ENCODE results near the gene RAB39A.

RAB39A gene

GRCh38 chr11:107961480-107961879 lies 33.2 kb downstream of the RAB39A start:
- in situ Hi-C loops (cut with MboI; ENCODE audit: low pct_unique_long_range_greater_than_20kb, low sequenced_read_pairs, unreplicated experiment) = no loop called here
- peak; percentile 54 for DNase-seq (ENCODE audit: low spot score)
- TF ChIP-seq CTCF (IDR thresholded peaks at IDR 0.05; ENCODE audit: extremely low read depth, insufficient read depth, missing control alignments) = no peak

GRCh38 chr11:107962181-107962580 lies 33.9 kb downstream of the RAB39A start:
- in situ Hi-C loops (cut with MboI; ENCODE audit: low pct_unique_long_range_greater_than_20kb, low sequenced_read_pairs, unreplicated experiment) = no loop called here
- TF ChIP-seq CTCF (IDR thresholded peaks at IDR 0.05; ENCODE audit: extremely low read depth, insufficient read depth, missing control alignments) = no peak
- no peak for DNase-seq (ENCODE audit: low spot score)

GRCh38 chr11:107963091-107963490 lies 34.8 kb downstream of the RAB39A start:
- TF ChIP-seq CTCF (IDR thresholded peaks at IDR 0.05; ENCODE audit: extremely low read depth, insufficient read depth, missing control alignments) = no peak
- in situ Hi-C loops (cut with MboI; ENCODE audit: low pct_unique_long_range_greater_than_20kb, low sequenced_read_pairs, unreplicated experiment) = no loop called here

GRCh38 chr11:107969219-107969618 lies 41.0 kb downstream of the RAB39A start:
- no peak for TF ChIP-seq CTCF (IDR thresholded peaks at IDR 0.05; ENCODE audit: extremely low read depth, insufficient read depth, missing control alignments)
- no peak for DNase-seq (ENCODE audit: low spot score)
- in situ Hi-C loops (cut with MboI; ENCODE audit: low pct_unique_long_range_greater_than_20kb, low sequenced_read_pairs, unreplicated experiment) = no loop called here

More at GRCh38 chr11:107963091-107963490, 34.8 kb downstream of the RAB39A start:
- DNase-seq (ENCODE audit: low spot score) = no peak

GRCh38 chr11:107970049-107970448 lies 41.8 kb downstream of the RAB39A start:
- in situ Hi-C loops (cut with MboI; ENCODE audit: low pct_unique_long_range_greater_than_20kb, low sequenced_read_pairs, unreplicated experiment) = no loop called here
- no peak for TF ChIP-seq CTCF (IDR thresholded peaks at IDR 0.05; ENCODE audit: extremely low read depth, insufficient read depth, missing control alignments)
- DNase-seq (ENCODE audit: low spot score) = no peak

- no peak for DNase-seq (ENCODE audit: low spot score)
- TF ChIP-seq CTCF (IDR thresholded peaks at IDR 0.05; ENCODE audit: extremely low read depth, insufficient read depth, missing control alignments) = no peak
- in situ Hi-C loops (cut with MboI; ENCODE audit: low pct_unique_long_range_greater_than_20kb, low sequenced_read_pairs, unreplicated experiment) = no loop called here
Measured at GRCh38 chr11:107973641-107974040, 45.4 kb downstream of the RAB39A start.

Data from GM13977 (cell line).